GM10266 (cell line): ENCODE data around the gene POLE.

ENCODE experiments used
- DNase-seq: peaks from one replicate; pipeline ENCODE4 v3.0.0; 2012; ENCODE audit errors: extremely low spot score
- TF ChIP-seq, protein P1 (sequence below): IDR thresholded peaks from 2 replicates; pipeline ENCODE4 v1.5.1; 2012; ENCODE audit warnings: mild to moderate bottlenecking, low read depth; ENCODE audit not compliant: control insufficient read depth, insufficient read depth; ENCODE audit errors: missing control alignments

POLE gene

DNA sequence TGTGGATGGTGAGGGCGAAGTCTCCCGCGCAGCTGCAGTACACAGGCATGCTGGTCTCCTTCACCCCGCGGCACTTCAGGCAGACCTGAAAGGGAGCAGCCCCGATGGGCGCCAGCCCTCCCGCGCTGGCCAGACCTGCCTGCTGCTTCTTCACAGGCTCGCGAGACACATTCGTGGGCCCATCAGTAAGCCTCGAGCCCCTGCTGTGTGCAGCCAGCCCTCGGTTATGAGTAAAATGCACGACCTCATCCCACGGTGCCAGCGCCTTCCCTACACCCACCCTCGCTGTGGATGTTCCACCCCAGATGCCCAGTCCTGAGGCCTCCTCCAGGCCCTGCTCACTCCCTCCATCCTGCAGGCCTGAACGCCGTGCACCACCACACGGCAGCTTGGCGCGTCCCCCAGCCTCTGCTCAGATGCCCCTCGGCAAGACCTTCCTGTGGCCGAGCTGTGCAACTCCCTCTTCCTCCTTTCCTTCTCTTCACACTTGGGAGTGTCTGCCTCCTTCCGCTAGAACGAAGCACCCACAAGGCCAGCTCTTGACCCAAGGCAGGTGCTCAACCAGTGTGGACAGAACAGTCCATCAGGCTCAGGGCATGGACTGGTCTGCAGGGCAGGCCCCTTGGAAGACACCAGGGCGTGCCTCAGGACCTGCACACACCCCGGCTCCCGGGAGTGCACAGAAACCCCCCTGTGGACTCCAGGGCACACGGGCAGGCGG lies 62.1 kb downstream of the POLE start:
- no peak for DNase-seq
- TF ChIP-seq, protein P1, sequence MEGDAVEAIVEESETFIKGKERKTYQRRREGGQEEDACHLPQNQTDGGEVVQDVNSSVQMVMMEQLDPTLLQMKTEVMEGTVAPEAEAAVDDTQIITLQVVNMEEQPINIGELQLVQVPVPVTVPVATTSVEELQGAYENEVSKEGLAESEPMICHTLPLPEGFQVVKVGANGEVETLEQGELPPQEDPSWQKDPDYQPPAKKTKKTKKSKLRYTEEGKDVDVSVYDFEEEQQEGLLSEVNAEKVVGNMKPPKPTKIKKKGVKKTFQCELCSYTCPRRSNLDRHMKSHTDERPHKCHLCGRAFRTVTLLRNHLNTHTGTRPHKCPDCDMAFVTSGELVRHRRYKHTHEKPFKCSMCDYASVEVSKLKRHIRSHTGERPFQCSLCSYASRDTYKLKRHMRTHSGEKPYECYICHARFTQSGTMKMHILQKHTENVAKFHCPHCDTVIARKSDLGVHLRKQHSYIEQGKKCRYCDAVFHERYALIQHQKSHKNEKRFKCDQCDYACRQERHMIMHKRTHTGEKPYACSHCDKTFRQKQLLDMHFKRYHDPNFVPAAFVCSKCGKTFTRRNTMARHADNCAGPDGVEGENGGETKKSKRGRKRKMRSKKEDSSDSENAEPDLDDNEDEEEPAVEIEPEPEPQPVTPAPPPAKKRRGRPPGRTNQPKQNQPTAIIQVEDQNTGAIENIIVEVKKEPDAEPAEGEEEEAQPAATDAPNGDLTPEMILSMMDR: no peak

DNA sequence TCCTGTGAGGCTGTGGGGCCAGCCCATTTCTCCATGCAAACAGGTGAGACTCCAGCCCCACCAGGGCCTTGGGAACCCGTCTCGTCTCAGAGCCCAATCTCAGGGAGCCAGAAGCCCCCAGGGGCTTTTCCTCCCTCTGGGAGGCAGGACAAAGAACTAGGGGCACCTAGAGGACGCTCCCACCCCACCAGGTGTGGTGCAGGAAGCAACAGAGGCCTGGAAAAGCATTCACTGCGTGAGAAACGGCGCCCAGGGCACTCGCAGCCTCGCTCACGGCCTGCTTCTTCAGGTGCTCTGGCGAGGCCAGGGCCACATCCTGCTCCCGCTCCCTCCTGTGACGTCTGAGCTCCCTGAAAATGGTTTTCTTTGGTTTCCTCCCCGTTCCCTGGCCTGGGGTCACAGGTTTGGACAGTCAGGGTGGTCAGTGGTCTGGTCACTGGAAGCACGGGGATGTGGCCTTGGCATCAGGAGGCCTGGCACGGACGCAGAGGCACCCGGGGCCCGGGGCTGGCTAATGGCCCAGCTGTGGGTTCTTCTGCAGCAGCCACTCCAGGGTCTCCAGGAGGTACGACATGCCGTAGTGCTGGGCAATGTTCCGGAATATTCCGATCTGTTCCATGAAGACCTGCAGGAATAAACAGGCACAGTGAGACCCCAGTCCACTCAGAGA lies 62.8 kb downstream of the POLE start:
- no peak for DNase-seq
- TF ChIP-seq, protein P1: no peak

DNA sequence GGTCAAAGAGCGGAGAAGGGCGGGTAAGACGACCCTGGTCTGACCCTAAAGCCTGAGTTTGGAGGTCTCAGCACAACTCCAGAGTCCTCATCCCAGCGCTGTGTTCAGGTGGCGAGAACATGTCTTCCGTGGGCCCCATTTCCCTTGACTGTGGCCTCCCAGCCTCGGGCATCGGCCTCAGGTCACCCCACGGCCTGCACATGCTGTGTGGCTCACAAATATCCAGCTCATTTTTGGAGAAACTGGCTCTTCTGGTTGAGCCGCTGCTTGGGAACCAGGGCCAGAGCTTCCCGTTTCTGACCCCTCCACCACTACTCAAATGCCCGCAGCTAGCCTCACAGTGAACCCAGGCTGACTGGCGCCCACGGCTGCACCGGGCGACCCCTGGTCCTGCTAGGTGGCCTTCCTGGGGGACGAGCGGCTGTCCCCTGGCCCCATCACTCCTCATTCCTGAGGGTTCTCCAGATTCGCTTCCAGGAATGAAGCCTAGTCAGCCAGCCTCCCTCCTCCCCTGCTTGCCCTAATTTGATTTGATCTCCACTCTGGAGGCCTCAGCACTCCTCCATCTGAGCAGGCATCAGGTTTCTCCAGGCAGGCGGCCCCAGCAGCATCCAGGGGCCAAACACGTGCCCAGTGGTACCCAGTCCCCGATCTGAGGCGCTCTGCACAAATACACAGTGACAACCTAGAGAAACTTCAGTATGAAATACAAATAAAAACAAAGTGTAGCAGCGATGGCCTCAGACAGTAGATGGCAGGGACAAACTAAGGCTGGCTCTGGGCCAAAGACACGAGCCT lies 63.9 kb downstream of the POLE start:
- DNase-seq: no peak
- TF ChIP-seq, protein P1: no peak

- DNase-seq: no peak
- TF ChIP-seq, protein P1: no peak
These were observed 64.6 kb downstream of the POLE start for GRCh38 chr12:132622437-132623071.

GRCh38 chr12:132621657-132622435 lies 65.3 kb downstream of the POLE start:
- DNase-seq: no peak
- TF ChIP-seq, protein P1: no peak

- DNase-seq: no peak
- TF ChIP-seq, protein P1: no peak
These were observed 66.1 kb downstream of the POLE start for GRCh38 chr12:132620899-132621656.
